Colon (tissue), 2 donors: Measurements from ENCODE around the gene DUSP12.
"Not testable (repeated sequence)": the region's sequence is repeated elsewhere in the genome, so short reads cannot be mapped to it uniquely, and the experiment has no call there.

Experiments used
- FAIRE-seq: peaks from 2 replicates; lab custom pipeline; 2012; peaks lifted over from hg19 to GRCh38; lab: Jason Lieb, UNC
- donor health status: control.
- donor health status: control.

Gene DUSP12

DNA sequence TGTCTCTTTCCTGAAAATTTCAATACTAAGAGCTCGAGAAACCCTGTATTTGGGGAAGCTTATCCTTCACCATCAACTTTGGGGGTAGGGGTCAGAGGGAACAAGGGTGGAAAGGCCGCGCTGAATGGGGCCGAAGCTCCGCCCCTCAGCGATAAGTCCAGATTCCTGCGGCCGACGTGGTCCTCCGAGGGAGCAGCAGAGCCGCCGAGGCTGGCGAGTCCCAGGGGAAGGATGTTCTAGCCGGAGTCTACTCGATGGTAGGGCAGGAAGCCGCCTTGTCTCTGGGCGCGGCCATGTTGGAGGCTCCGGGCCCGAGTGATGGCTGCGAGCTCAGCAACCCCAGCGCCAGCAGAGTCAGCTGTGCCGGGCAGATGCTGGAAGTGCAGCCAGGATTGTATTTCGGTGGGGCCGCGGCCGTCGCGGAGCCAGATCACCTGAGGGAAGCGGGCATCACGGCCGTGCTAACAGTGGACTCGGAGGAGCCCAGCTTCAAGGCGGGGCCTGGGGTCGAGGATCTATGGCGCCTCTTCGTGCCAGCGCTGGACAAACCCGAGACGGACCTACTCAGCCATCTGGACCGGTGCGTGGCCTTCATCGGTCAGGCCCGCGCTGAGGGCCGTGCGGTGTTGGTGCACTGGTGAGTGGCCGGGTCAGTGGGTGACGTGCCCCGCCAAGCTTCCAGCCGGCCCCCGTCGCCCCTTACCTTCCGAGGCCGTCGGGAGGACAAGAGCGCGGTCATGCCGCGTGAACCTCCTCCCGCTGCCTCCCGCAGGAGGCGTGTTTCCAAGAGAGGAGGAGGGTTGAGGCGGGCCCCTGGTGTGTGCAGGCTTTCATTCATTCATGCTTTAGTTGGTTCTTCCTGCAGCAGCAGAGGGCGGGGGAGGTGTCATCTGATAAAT lies at the start of gene DUSP12:
TSS of gene DUSP12 (plus strand) at position 278 of the 899 bp plus-strand sequence. CDS start at position 294, 16 bp downstream.
- no peak for FAIRE-seq

DNA sequence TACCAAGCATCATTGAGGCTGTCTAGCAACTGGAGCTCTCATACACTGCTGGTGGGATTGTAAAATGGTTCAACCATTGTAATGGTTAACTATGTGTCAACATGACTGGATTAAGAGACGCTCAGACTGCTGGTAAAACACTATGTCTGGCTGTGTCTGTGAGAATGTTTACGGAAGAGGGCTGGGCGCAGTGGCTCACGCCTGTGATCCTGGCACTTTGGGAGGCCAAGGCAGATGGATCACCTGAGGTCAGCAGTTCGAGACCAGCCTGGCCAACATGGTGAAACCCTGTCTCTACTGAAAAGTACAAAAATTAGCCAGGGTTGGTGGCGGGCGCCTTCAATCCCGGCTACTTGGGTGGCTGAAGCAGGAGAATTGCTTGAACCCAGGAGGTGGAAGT lies 47.3 kb upstream of the DUSP12 start:
- no peak for FAIRE-seq

- no peak for FAIRE-seq
Observed at GRCh38 chr1:161705537-161705936, 44.0 kb upstream of the DUSP12 start.

GRCh38 chr1:161706113-161706481 lies 43.5 kb upstream of the DUSP12 start:
- FAIRE-seq: no peak

DNA sequence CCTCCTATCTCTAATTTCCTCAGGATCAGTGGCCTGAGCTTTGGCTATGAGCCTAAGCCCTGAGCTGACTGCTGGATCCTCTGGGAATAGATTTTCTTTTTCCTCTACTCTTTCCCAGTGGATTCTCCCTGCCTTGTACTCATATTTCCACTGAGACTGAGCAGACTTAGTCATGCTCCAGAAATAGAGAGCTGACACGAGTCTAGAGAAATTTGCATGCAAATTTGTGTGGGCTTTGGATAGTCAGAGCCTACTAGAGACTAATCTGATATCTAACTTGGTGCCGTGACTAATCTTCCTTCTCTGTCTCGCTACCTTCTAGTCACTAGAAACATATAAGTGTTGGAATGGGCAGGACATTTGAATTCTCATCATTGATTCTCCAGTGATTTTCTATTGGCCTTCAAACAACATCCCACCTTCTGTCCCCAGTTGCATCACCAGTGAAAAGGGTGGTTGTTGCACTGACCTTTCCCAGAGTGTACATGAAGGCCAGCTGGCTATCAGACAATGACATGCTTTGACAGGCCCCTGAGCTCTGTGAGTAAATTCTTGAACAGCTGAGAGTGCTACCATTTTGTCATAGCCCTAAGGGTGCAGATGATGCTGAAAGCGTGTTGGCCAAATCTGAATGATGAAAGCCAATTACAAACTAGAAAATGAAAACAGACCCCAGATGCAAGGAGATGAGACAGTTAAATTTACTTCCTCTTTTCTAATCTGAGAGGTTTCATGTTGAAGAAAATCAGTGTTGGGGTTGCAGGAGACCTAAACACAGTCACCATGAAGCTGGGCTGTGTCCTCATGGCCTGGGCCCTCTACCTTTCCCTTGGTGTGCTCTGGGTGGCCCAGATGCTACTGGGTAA lies 42.9 kb upstream of the DUSP12 start, which contains the start of gene FCRLA:
TSS of gene FCRLA (plus strand) at position 748 of the 866 bp plus-strand sequence. CDS start at position 784, 36 bp downstream.
- no peak for FAIRE-seq

DNA sequence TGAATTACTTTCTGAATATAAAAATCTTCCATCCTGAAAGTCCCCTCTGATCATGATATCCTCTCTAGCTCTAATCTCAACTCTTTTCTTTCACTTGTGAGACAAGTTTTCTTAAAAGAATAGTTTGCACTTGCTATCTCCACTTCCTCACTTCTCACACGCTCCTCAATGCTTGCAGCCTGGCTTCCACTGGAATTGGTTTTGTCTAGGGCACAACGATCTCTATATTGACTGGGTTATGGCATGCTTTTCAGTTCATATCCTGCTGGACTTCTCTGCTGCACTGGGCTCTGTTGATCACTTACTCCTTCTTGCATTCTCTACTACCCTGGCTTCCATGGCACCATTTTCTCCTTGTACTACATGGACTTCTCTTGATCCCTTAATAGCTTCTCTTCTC lies 42.1 kb upstream of the DUSP12 start:
- no peak for FAIRE-seq

DNA sequence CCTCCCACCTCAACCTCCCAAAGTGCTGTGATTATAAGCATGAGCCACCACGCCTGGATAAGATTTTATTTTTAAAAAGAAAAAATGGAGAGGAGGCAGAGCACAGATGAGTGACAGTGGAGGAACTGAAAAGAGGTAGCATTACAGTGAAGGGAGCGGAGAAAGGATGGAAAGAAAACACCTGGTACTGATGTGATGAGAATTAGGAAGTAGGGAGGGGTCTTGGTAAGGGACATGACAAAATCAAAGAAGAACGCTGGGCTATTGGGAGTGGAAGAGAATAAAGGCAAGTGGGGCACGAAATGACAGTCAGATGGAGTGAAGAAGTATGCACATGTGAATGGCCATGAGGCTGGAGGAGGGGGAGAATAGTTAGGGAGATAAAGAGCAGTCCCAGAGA lies 40.2 kb upstream of the DUSP12 start:
- FAIRE-seq: no peak

DNA sequence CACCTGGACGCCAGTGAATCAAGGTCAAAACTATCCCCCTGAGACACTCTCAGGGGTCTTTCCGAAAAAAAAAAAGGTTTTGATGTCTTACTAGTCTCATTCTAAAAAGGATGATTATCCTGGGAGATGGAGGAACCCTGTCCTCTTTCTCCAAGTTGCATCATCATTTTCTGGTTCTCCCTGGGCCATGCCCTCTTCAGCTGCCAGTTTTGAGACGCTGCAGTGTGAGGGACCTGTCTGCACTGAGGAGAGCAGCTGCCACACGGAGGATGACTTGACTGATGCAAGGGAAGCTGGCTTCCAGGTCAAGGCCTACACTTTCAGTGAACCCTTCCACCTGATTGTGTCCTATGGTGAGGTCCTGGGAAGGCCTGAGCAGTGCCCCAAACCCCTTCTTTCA lies 39.0 kb upstream of the DUSP12 start:
- FAIRE-seq: no peak

GRCh38 chr1:161718559-161719324 lies 30.8 kb upstream of the DUSP12 start:
- no peak for FAIRE-seq

- FAIRE-seq: no peak
Observed at GRCh38 chr1:161719325-161719611, 30.3 kb upstream of the DUSP12 start.

GRCh38 chr1:161720422-161720821 lies 29.2 kb upstream of the DUSP12 start:
- no peak for FAIRE-seq

DNA sequence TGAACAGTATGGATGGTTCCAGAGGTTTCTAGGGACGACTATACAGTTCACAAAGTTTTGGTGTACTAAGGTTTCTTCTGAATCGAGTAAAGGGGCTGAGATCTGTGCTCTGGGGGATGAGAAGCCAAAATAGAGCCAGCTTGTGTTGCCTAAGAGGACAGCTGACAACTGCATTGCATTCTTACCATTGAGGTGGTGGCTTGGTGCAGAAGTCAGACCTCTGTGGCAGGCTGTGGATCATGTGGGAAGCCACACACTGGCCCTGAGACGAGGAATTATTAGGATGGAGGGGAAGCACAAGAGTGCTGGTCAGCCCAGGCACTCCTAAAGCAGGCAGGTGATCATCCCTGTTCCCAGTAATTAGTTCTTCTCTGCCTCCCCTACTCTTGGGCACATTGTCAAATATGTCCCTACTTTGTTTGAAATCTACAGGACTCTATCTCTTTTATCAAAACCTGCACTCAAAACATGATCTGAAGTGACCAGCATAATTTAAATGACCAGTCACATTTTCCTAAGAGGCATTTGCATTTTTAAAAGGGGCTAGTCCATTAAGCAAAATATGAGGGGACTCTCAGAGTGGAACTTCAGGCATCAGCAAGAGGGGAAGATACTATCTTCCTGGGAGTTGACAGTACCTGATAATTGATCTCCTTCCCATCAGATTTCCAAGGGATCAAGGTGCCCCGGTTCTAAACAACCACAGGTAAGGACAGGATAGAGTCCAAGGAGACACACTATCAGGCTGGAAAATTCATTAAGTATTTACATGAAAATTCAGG lies 28.4 kb upstream of the DUSP12 start, which contains the start of gene FCRLB:
TSS of gene FCRLB (plus strand) at position 589 of the 782 bp plus-strand sequence. CDS start 1,129 bp downstream, outside the sequence.
- no peak for FAIRE-seq

- no peak for FAIRE-seq
Observed at GRCh38 chr1:161721738-161722343, 27.7 kb upstream of the DUSP12 start.

DNA sequence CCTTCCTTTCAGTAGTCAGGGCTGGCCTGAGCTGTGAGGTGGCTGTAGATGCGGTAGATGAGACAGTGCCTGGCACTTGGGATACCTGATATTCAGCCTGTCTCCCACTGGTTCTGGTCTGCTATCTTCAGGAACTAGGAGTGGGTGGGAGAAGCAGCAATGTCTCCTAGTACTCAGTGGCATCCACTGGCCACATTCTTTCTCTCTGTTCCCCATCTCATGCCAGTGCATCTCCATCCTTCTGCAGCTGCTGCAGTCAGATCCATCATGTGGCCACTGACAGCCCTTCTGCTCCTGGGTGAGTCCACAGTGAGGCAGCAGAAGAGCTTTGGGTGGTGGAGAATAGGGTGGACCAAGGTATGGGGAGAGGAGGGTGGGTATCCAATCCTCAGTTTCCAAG lies 27.2 kb upstream of the DUSP12 start:
- no peak for FAIRE-seq

DNA sequence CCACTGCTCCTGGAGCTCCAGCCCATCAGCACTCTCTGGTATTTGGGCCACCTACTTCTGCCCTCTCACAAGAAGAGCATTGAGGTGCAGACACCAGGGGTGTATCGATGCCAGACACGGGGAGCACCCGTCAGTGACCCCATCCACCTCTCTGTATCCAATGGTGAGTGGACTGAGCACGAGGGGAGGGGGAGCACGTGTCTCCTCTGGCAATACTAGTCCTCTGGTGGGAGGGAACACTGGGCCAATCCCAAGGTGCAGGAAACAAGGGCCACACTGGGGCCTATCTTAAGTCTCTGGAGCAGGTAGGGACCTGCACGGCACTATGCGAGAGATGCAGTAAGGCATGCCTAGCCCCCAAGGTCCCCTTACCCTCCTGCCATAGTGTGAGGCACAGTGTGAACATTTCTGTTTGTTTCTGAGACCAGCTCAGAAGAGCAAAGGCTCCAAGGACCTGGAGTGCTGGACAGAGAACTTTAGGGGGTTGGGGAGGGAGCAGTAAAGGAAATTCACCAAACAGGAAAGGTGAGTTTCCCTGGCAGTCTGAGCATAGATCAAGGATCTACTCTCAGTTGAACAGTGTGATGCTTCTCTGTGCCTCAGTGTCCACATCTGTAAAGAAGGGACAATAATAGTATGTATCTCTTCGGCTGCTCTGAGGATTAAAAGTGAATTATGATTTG lies 26.0 kb upstream of the DUSP12 start:
- no peak for FAIRE-seq

GRCh38 chr1:161725258-161725907 lies 24.2 kb upstream of the DUSP12 start:
- not testable (repeated sequence) for FAIRE-seq

DNA sequence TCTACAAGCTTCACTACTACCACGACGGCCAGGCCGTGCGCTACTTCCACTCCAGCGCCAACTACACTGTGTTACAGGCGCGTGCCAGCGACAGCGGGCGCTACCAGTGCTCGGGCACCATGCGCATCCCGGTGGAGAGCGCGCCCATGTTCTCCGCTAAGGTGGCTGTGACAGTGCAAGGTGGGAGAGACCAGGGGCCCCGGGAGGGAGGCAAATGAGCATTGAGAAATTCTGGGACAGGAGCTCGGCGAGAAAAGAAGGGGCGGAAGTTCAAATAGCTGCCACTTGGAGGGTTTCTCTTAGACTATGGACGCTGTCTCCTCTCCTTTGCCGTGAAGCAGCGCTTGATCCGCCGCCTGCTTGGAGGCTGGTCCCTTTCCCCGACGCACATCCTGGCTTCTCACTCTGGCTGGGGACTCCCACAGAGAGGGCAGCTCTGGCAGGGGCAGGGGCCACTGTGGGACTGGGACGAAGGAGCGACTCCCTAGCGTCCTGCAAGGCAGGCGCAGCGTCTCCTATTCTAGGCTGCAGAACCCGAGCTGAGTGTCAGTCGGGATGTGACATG lies 23.6 kb upstream of the DUSP12 start:
- no peak for FAIRE-seq

DNA sequence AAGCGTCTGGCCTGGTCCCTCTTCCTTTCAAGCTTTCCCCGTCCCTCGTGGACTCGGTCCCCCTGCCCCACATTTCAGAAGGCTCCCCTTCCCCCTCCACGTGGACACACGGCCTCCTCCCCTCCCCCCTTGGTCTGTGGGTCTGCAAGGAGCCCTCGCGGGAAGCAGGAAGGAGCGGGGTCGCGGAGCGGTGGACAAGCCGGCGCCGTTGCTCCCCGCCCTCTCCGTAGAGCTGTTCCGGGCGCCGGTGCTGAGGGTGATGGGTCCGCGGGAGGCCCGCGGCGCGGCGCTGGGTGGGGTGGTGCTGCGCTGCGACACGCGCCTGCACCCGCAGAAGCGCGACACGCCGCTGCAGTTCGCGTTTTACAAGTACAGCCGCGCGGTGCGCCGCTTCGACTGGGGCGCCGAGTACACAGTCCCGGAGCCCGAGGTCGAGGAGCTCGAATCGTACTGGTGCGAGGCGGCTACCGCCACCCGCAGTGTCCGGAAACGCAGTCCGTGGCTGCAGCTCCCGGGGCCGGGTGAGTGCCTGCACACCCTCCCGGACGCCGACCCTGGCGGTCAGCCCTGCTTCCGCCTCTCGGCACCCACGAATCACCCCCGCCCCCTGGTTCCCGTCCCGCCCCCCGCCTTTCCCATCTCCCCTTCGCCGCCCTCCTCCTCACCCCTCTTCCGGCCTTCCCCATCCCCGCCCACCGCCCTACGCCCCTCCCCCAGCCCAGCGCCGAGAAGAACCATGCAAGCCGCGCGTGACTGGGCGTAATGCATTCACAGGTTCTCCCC lies 22.9 kb upstream of the DUSP12 start:
- no peak for FAIRE-seq
